ENCODE data around the gene ISLR. TPM values are rescaled to one million over a fixed set of nuclear protein-coding genes. Genes with fewer than 3 reads are reported as not detected.
A peak's percentile ranks its signal among the peaks of the same experiment; 100 is the strongest.

ISLR gene
- total and polyA plus RNA-seq, 2 of the 8 experiments (the other 6 are each of a cell fraction or from before 2014, with no cell fraction given), result 0.29 to 0.35 TPM

DNA sequence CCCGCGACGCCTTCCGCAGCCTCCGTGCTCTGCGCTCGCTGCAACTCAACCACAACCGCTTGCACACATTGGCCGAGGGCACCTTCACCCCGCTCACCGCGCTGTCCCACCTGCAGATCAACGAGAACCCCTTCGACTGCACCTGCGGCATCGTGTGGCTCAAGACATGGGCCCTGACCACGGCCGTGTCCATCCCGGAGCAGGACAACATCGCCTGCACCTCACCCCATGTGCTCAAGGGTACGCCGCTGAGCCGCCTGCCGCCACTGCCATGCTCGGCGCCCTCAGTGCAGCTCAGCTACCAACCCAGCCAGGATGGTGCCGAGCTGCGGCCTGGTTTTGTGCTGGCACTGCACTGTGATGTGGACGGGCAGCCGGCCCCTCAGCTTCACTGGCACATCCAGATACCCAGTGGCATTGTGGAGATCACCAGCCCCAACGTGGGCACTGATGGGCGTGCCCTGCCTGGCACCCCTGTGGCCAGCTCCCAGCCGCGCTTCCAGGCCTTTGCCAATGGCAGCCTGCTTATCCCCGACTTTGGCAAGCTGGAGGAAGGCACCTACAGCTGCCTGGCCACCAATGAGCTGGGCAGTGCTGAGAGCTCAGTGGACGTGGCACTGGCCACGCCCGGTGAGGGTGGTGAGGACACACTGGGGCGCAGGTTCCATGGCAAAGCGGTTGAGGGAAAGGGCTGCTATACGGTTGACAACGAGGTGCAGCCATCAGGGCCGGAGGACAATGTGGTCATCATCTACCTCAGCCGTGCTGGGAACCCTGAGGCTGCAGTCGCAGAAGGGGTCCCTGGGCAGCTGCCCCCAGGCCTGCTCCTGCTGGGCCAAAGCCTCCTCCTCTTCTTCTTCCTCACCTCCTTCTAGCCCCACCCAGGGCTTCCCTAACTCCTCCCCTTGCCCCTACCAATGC, 2.0 kb downstream of the ISLR start:
- H3K4ac ChIP-seq (replicated peaks; ENCODE audit: insufficient read length, low read depth, low read length), result no peak overlapping the region
- no peak overlapping the region for H2AFZ ChIP-seq (ENCODE audit: low read length)
- H4K5ac ChIP-seq (ENCODE audit: insufficient read length, low read depth, low read length), result no peak overlapping the region
- no peaks in the 10 kb centered on the region for H3K36me3 ChIP-seq (ENCODE audit: control insufficient read depth in 2 of 4, insufficient read depth in 4 of 4, low read length in 3 of 4)
- H3K27me3 ChIP-seq (replicated peaks in 1 of 4; ENCODE audit: control insufficient read depth in 3 of 4, extremely low read depth in 1 of 4, insufficient read depth in 3 of 4, low read length in 3 of 4), result no peaks in the 10 kb centered on the region; a peak in 3 of 7 replicates
- DNase-seq (ENCODE audit: low read depth in 1 of 2, low spot score in 2 of 2), result no peak
- H2BK20ac ChIP-seq (ENCODE audit: low read length), result no peak overlapping the region
- H2AK5ac ChIP-seq (ENCODE audit: low read depth, low read length), result no peak overlapping the region
- no peaks in the 10 kb centered on the region for H3K79me1 ChIP-seq (ENCODE audit: low read depth, low read length)
- no peak overlapping the region for H3K23ac ChIP-seq (ENCODE audit: insufficient read length)
- POLR2A ChIA-PET (ENCODE audit: partially characterized antibody), result interaction anchor here (0.8 to 2.7 kb wide), 14 partner anchors 10 to 114 kb away, joined by 3 to 14 read pairs (median 4); partner anchors contain the start of gene STRA6
- WGBS, 2 experiments (ENCODE audit: extremely low coverage in 1 of 2, insufficient coverage in 1 of 2, insufficient read length in 1 of 2, insufficient replicate concordance in 2 of 2, low coverage in 1 of 2, low lambda C conversion rate in 2 of 2, missing lambda C conversion rate in 1 of 2), result 93% methylated on average over 45 of the region's 45 CpGs; no CpG with 5 or more reads in 1 of the 2 experiments
- FAIRE-seq, result no peak
- no peak overlapping the region for H3K18ac ChIP-seq (ENCODE audit: extremely low read depth, low read length)
- no peak overlapping the region for H3K4me3 ChIP-seq (ENCODE audit: extremely low read depth in 1 of 4, insufficient read depth in 2 of 4, low read depth in 3 of 4, low read length in 4 of 4)
- no peaks in the 10 kb centered on the region for H3K9me3 ChIP-seq (ENCODE audit: insufficient read depth in 2 of 2, low read depth in 1 of 2, low read length in 1 of 2)
- peaks cover 0 to 20% (median 12%) of the 10 kb centered on the region in 4 experiments; a peak in 5 of 7 replicates for H3K4me1 ChIP-seq (replicated peaks in 1 of 4; ENCODE audit: control insufficient read depth in 3 of 4, insufficient read depth in 4 of 4, low read length in 3 of 4)
- no peak overlapping the region for H4K8ac ChIP-seq (ENCODE audit: extremely low read depth, insufficient read depth, low read length)
- H3K27ac ChIP-seq (ENCODE audit: low read depth, low read length), result no peak overlapping the region
- H3K23me2 ChIP-seq (ENCODE audit: low read depth, low read length), result no peaks in the 10 kb centered on the region; the same call in 1 of the 2 replicates
- H4K20me1 ChIP-seq (replicated peaks in 1 of 2; ENCODE audit: control insufficient read depth in 1 of 2, insufficient read depth in 2 of 2, low read length in 2 of 2), result peaks cover 0 to 2% of the 10 kb centered on the region in 2 experiments
- no peak overlapping the region for H2BK120ac ChIP-seq (replicated peaks; ENCODE audit: low read depth, low read length)
- H2BK15ac ChIP-seq (ENCODE audit: low read length), result peak overlapping the region; percentile 40; the same call in 1 of the 2 replicates
- no peaks in the 10 kb centered on the region for H3K79me2 ChIP-seq (ENCODE audit: control insufficient read depth in 1 of 2, insufficient read depth in 2 of 2, low read length in 2 of 2)
- no peak overlapping the region for H3K9ac ChIP-seq (replicated peaks in 1 of 4; ENCODE audit: extremely low read depth in 1 of 4, low read depth in 3 of 4, low read length in 3 of 4)
- peak overlapping the region; percentile 16 for H2BK5ac ChIP-seq (ENCODE audit: low read depth, low read length)
- CTCF ChIA-PET (ENCODE audit: partially characterized antibody), result interaction anchor here (0.5 to 3.3 kb wide), 19 partner anchors 13 to 145 kb away, joined by 3 to 13 read pairs (median 5); partner anchors contain the start of gene STRA6
- no peak overlapping the region for H4K91ac ChIP-seq (replicated peaks; ENCODE audit: insufficient read length, low read length)
- H3K56ac ChIP-seq (replicated peaks; ENCODE audit: insufficient read length, low read depth, low read length), result no peak overlapping the region
- no peak overlapping the region for H3K14ac ChIP-seq (ENCODE audit: insufficient read length)
- no peak overlapping the region for H3K4me2 ChIP-seq (ENCODE audit: insufficient read depth in 1 of 2, low read depth in 2 of 2, low read length in 2 of 2)
- peak overlapping the region; percentile 91; the same call in 1 of the 2 replicates for H2BK12ac ChIP-seq (ENCODE audit: low read depth, low read length)
- TF ChIP-seq RAD21 (IDR thresholded peaks at IDR 0.05 in 1 of 2, conservative IDR thresholded peaks at IDR 0.05 in 1 of 2; ENCODE audit: low read depth in 2 of 2, low read length in 2 of 2), result no peak; a peak in 1 of 4 replicates
- no peak for TF ChIP-seq SIN3A (conservative IDR thresholded peaks at IDR 0.05 in 1 of 2, IDR thresholded peaks at IDR 0.05 in 1 of 2; ENCODE audit: low read depth in 1 of 2, low read length in 2 of 2)
- TF ChIP-seq HDAC2 (IDR thresholded peaks at IDR 0.05; ENCODE audit: borderline replicate concordance in 1 of 2, low read depth in 2 of 2, low read length in 2 of 2), result no peak
- TF ChIP-seq SP2 (IDR thresholded peaks at IDR 0.05; ENCODE audit: low read length), result no peak
- TF ChIP-seq KDM5A (IDR thresholded peaks at IDR 0.05; ENCODE audit: low read length), result no peak
- no peak for TF ChIP-seq RFX5 (IDR thresholded peaks at IDR 0.05; ENCODE audit: borderline replicate concordance, low read depth, low read length)
- TF ChIP-seq ATF2 (IDR thresholded peaks at IDR 0.05; ENCODE audit: low read length), result no peak
- no peak for TF ChIP-seq CEBPB (IDR thresholded peaks at IDR 0.05; ENCODE audit: low read depth, low read length)

Measured in H1 (cell line).